ENCODE measurements around the gene RAB11A. TPM values are rescaled to one million over a fixed set of nuclear protein-coding genes. Genes with fewer than 3 reads are reported as not detected.

Gene RAB11A
- total and polyA plus RNA-seq, 2 of the 13 experiments (the other 11 are each of a cell fraction or from before 2014, with no cell fraction given) = 161 to 162 TPM

DNA sequence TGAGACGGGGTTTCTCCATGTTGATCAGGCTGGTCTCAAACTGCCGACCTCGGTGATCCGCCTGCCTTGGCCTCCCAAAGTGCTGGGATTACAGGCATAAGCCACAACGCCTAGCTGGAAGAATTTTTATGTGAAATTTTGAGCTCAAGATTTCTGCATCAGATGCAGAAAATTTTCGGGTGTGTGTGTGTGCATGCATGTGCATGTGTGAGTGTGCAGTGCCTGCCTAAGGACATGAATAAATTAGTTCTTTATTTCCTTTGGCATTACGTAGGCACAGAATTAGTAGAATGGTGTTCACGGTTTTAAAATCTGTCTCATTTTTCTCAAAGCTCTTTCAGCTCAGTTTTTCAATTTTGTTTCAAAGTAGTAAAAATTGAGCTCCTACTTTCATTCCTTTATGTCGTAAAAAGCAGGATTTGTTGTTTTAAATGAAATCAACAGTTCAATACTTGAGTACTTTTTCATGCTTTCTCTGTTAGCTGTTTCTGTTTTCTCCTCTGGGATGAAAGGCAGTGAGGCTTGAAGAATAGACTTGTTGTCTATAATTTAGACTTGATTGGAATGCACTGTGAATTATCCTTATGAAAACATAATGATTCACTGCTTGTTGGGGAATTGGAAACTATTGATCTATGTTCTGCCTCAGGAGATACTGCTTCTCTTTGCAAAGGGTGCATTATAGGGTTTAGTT lies 23.3 kb upstream of the RAB11A start (continued):
- no peak for TF ChIP-seq ZNF691 (CRISPR knock-in tag; IDR thresholded peaks at IDR 0.05; ENCODE audit: borderline replicate concordance, low read depth)
- no peak for TF ChIP-seq ZBTB43 (CRISPR knock-in tag; conservative IDR thresholded peaks at IDR 0.05)
- TF ChIP-seq CENPX (CRISPR knock-in tag; IDR thresholded peaks at IDR 0.05) = no peak
- TF ChIP-seq ZNF879 (CRISPR knock-in tag; IDR thresholded peaks at IDR 0.05) = no peak
- TF ChIP-seq YEATS4 (CRISPR knock-in tag; IDR thresholded peaks at IDR 0.05; ENCODE audit: borderline replicate concordance) = no peak

GRCh38 chr15:65847989-65848388 lies 21.3 kb upstream of the RAB11A start:
- ChIA-PET CTCF (ENCODE audit: low intra/inter-chr PET ratio, low total read pairs) (no interaction called here), POLR2A (interaction anchor here (1.0 kb wide), 1 partner anchor 15 kb away, joined by 3 read pairs; no protein-coding TSS in a partner anchor)
- no peak overlapping the region for H3K4me3 ChIP-seq (replicated peaks in 1 of 3; ENCODE audit: insufficient read depth in 1 of 3, low read depth in 2 of 3, low read length in 3 of 3)
- H3K9me3 ChIP-seq (ENCODE audit: low read length) = no peaks in the 10 kb centered on the region
- ATAC-seq = no peak
- no peak for FAIRE-seq
- in situ Hi-C loops (cut with HindIII; ENCODE audit: extremely low pct_ligation_motif_present, low pct_unique_long_range_greater_than_20kb) (no loop called here), intact Hi-C loops (cut with micrococcal nuclease; ENCODE audit: unreplicated experiment) (no loop called here)
- H3K4me2 ChIP-seq (ENCODE audit: low read depth, low read length) = no peak overlapping the region
- H3K27me3 ChIP-seq (ENCODE audit: control insufficient read depth in 1 of 2, insufficient read depth in 2 of 2, low read length in 2 of 2) = no peaks in the 10 kb centered on the region
- no peak overlapping the region for H3K9ac ChIP-seq (ENCODE audit: insufficient read depth, low read depth, low read length)
- BruUV-seq (replicated peaks) = no TSS peak
- H3K79me2 ChIP-seq (ENCODE audit: insufficient read depth, low read length) = no peaks in the 10 kb centered on the region
- H3K36me3 ChIP-seq (replicated peaks in 1 of 2; ENCODE audit: control insufficient read depth in 1 of 2, insufficient read depth in 2 of 2, low read length in 2 of 2) = no peaks in the 10 kb centered on the region
- TF ChIP-seq, protein P1, sequence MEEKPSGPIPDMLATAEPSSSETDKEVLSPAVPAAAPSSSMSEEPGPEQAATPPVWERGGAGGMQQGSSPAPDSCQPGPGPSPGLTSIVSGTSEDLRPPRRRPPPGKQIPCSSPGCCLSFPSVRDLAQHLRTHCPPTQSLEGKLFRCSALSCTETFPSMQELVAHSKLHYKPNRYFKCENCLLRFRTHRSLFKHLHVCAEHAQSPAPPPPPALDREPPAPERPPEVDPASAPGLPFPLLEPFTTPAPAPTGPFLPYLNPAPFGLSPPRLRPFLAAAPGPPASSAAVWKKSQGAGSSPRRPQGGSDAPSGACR (CRISPR knock-in tag; IDR thresholded peaks at IDR 0.05) = no peak
- TF ChIP-seq ZNF501 (CRISPR knock-in tag; IDR thresholded peaks at IDR 0.05) = no peak
- no peak for TF ChIP-seq ZMAT3 (CRISPR knock-in tag; conservative IDR thresholded peaks at IDR 0.05)
- TF ChIP-seq KLF16 (CRISPR knock-in tag; IDR thresholded peaks at IDR 0.05) = no peak
- no peak for TF ChIP-seq ZNF24 (IDR thresholded peaks at IDR 0.05)
- H4K20me1 ChIP-seq (ENCODE audit: insufficient read depth, low read length) = no peaks in the 10 kb centered on the region
- H3K4me1 ChIP-seq (ENCODE audit: insufficient read depth, low read length) = peaks cover 30% of the 10 kb centered on the region
- H3K27ac ChIP-seq (ENCODE audit: extremely low read length, insufficient read depth, low read length) = no peak overlapping the region
- DNase-seq (ENCODE audit: low spot score) = no peak
- no peak overlapping the region for H2AFZ ChIP-seq (ENCODE audit: low read length)

Measured in HepG2 (cell line).